Measurements from ENCODE around the gene ECSCR.

GRCh38 chr5:139475865-139476617, 13.5 kb upstream of the ECSCR start:
- TF ChIP-seq EZH2 (IDR thresholded peaks at IDR 0.05; ENCODE audit: low read depth, low read length, severe bottlenecking) (no peak), RBBP5 (IDR thresholded peaks at IDR 0.05; ENCODE audit: borderline replicate concordance, low read depth, low read length) (no peak), POLR2A (IDR thresholded peaks at IDR 0.05; ENCODE audit: control extremely low read depth in 1 of 2, low read depth in 2 of 2, low read length in 2 of 2) (no peak), CTCF (IDR thresholded peaks at IDR 0.05; ENCODE audit: control extremely low read depth in 1 of 3, insufficient read depth in 1 of 3, low read depth in 1 of 3, low read length in 3 of 3) (no peak), POLR2AphosphoS5 (IDR thresholded peaks at IDR 0.05; ENCODE audit: low read depth, low read length) (no peak), MAX (IDR thresholded peaks at IDR 0.05) (no peak), POU5F1 (IDR thresholded peaks at IDR 0.05; ENCODE audit: low read depth, low read length) (no peak), NANOG (IDR thresholded peaks at IDR 0.05; ENCODE audit: insufficient read depth, low read depth, low read length, poor library complexity, severe bottlenecking) (no peak), EP300 (IDR thresholded peaks at IDR 0.05; ENCODE audit: borderline replicate concordance in 1 of 2, low read depth in 2 of 2, low read length in 2 of 2) (no peak), SUZ12 (IDR thresholded peaks at IDR 0.05; ENCODE audit: low read length) (no peak)
